HUES6 (cell line): ENCODE data around the gene LORICRIN.

Experiments
- H3K27ac ChIP-seq: 2 replicates; pipeline ENCODE4 v1.7.0; 2013; ENCODE audit warnings: low read depth, mild to moderate bottlenecking, low read length, inconsistent platforms
- H3K27me3 ChIP-seq: 2 replicates; pipeline ENCODE4 v1.6.1; 2013; ENCODE audit warnings: low read length; ENCODE audit not compliant: control insufficient read depth, insufficient read depth
- H3K36me3 ChIP-seq: 2 replicates; pipeline ENCODE4 v1.6.1; 2013; ENCODE audit warnings: low read length; ENCODE audit not compliant: control insufficient read depth, insufficient read depth
- H3K4me1 ChIP-seq: 2 replicates; pipeline ENCODE4 v1.6.1; 2013; ENCODE audit warnings: low read length; ENCODE audit not compliant: control insufficient read depth, insufficient read depth
- H3K4me3 ChIP-seq: 2 replicates; pipeline ENCODE4 v1.5.1; 2013; ENCODE audit warnings: low read depth, low read length
- H3K9ac ChIP-seq: one replicate; pipeline ENCODE4 v1.6.1; 2013; ENCODE audit warnings: mild to moderate bottlenecking, low read length
- H3K9me3 ChIP-seq: 2 replicates; pipeline ENCODE4 v1.6.1; 2013; ENCODE audit warnings: low read depth, low read length; ENCODE audit not compliant: control insufficient read depth, insufficient read depth

The LORICRIN gene

DNA sequence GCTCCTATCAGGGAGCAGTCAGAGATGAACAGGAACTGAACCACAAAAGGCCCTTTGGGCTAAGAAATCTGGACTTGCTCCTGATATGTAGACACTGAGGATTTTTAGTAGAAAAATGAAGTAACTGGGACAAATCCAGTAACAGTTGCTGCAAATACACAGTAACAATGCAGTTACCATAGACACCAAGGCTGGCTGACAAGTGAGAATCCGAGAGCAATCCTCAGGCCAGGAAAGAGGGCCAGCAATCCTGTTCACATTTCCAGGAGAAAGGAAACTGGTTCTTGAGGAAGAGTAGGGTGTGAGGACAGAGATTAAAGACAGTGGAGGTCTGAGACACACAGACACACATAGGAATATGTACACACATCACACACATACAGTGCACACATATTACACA, 9.3 kb upstream of the LORICRIN start:
- Histone ChIP-seq H3K4me1 (no peaks in the 10 kb centered on the region), H3K9ac (no peak overlapping the region), H3K9me3 (no peaks in the 10 kb centered on the region), H3K27me3 (peaks cover 33% of the 10 kb centered on the region), H3K36me3 (no peaks in the 10 kb centered on the region), H3K27ac (no peak overlapping the region), H3K4me3 (no peak overlapping the region)

DNA sequence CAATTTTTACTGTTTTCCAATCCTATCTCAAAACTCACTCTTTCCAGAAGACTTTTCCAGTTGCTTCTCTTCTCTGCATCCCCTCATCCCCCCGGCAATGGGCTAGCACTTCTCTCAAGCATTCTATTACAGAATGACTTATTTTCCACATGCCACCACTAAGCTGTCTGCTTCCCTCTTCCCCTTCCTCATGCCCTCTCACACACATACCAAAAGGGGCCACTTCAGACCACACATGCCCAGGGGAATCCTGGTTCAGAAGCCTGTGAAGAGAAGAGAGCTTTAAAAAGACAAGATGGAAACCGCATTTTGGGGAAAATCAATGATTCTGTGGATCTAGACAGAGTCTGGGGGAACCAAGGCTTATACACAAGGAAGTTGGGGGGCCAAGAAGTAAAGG, 8.4 kb upstream of the LORICRIN start:
- no peak overlapping the region for H3K27ac ChIP-seq

GRCh38 chr1:153251562-153251961, 7.9 kb upstream of the LORICRIN start:
- Histone ChIP-seq H3K27me3 (peaks cover 25% of the 10 kb centered on the region), H3K9ac (no peak overlapping the region), H3K4me1 (no peaks in the 10 kb centered on the region), H3K4me3 (no peak overlapping the region), H3K36me3 (no peaks in the 10 kb centered on the region), H3K27ac (no peak overlapping the region), H3K9me3 (no peaks in the 10 kb centered on the region)

More for the DNA sequence above, 8.4 kb upstream of the LORICRIN start:
- Histone ChIP-seq H3K36me3 (no peaks in the 10 kb centered on the region), H3K9ac (no peak overlapping the region), H3K4me1 (no peaks in the 10 kb centered on the region), H3K27me3 (peaks cover 30% of the 10 kb centered on the region), H3K9me3 (no peaks in the 10 kb centered on the region), H3K4me3 (no peak overlapping the region)

DNA sequence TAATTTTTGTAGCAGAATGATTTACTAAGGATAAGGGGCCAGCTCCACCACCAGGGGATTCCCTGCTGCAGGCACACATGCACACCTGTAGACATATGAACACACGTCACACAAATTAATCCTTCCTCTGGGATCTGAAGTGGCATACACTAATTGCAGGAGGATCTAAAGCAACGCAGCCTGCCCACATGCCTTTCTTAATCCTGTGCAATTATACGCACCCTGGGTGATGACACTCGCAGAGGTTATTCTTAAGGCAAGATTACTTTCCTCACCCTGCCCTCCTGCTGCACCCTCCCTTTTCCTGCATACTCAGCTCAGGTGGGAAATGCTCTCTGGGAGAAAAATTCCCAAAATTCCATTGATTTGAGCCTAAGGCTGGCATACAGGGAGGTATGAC, 7.5 kb upstream of the LORICRIN start:
- H3K27ac ChIP-seq: no peak overlapping the region
- no peak overlapping the region for H3K4me3 ChIP-seq

DNA sequence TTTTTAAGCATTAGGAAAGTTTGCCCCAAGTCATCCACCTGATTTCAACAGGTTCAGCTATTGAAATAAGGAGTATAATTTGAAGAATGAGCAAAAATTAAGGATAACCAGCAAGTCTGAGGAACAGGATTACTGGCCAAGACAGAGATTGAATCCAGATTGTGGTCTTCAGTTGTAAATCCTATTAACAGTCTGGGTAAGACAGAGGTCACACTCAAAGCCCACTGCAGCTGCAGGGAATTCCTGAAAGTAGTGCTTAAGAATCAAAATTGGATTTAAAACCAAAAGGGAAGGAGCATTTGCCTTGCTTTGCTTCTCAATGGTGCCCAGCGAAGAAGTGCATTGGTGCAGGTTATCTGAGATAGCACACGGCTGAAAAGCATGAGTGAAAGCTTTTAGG, 6.4 kb upstream of the LORICRIN start:
- H3K4me1 ChIP-seq: no peaks in the 10 kb centered on the region
- no peak overlapping the region for H3K4me3 ChIP-seq
- H3K27me3 ChIP-seq: peaks cover 21% of the 10 kb centered on the region
- H3K27ac ChIP-seq: no peak overlapping the region
- H3K9ac ChIP-seq: no peak overlapping the region
- H3K9me3 ChIP-seq: no peaks in the 10 kb centered on the region
- no peaks in the 10 kb centered on the region for H3K36me3 ChIP-seq

More for the DNA sequence above, 7.5 kb upstream of the LORICRIN start:
- H3K9ac ChIP-seq: no peak overlapping the region
- no peaks in the 10 kb centered on the region for H3K4me1 ChIP-seq
- no peaks in the 10 kb centered on the region for H3K9me3 ChIP-seq
- H3K36me3 ChIP-seq: no peaks in the 10 kb centered on the region
- peaks cover 23% of the 10 kb centered on the region for H3K27me3 ChIP-seq

- no peak overlapping the region for H3K4me3 ChIP-seq
- peaks cover 24% of the 10 kb centered on the region for H3K27me3 ChIP-seq
- no peaks in the 10 kb centered on the region for H3K36me3 ChIP-seq
- no peaks in the 10 kb centered on the region for H3K9me3 ChIP-seq
- H3K27ac ChIP-seq: no peak overlapping the region
- H3K9ac ChIP-seq: no peak overlapping the region
- H3K4me1 ChIP-seq: no peaks in the 10 kb centered on the region
Observed at GRCh38 chr1:153253693-153254092, 5.8 kb upstream of the LORICRIN start.

- Histone ChIP-seq H3K27me3 (peaks cover 84% of the 10 kb centered on the region), H3K4me1 (0 out of 2 replicates have a peak, but pooled peaks cover 3% of the 10 kb centered on the region), H3K27ac (no peak overlapping the region), H3K4me3 (peak overlapping the region; percentile 66), H3K9ac (no peak overlapping the region), H3K9me3 (no peaks in the 10 kb centered on the region), H3K36me3 (no peaks in the 10 kb centered on the region)
Observed at GRCh38 chr1:153260585-153261280, 1.2 kb downstream of the LORICRIN start.

GRCh38 chr1:153261281-153262069, 2.0 kb downstream of the LORICRIN start:
- Histone ChIP-seq H3K4me1 (0 out of 2 replicates have a peak, but pooled peaks cover 3% of the 10 kb centered on the region), H3K9ac (no peak overlapping the region), H3K27me3 (peaks cover 87% of the 10 kb centered on the region), H3K36me3 (no peaks in the 10 kb centered on the region), H3K9me3 (no peaks in the 10 kb centered on the region), H3K4me3 (peak overlapping the region; percentile 66), H3K27ac (no peak overlapping the region)

GRCh38 chr1:153262070-153262366, 2.5 kb downstream of the LORICRIN start:
- no peak overlapping the region for H3K9ac ChIP-seq
- H3K4me3 ChIP-seq: peak overlapping the region; percentile 66
- no peaks in the 10 kb centered on the region for H3K9me3 ChIP-seq
- H3K4me1 ChIP-seq: 0 out of 2 replicates have a peak, but pooled peaks cover 3% of the 10 kb centered on the region
- no peaks in the 10 kb centered on the region for H3K36me3 ChIP-seq
- peaks cover 91% of the 10 kb centered on the region for H3K27me3 ChIP-seq
- no peak overlapping the region for H3K27ac ChIP-seq

- H3K9ac ChIP-seq: no peak overlapping the region
Observed at GRCh38 chr1:153262462-153263157, 3.1 kb downstream of the LORICRIN start.

GRCh38 chr1:153265457-153265856, 6.0 kb downstream of the LORICRIN start:
- Histone ChIP-seq H3K27ac (no peak overlapping the region), H3K9ac (no peak overlapping the region), H3K4me3 (no peak overlapping the region), H3K9me3 (no peaks in the 10 kb centered on the region), H3K27me3 (peaks cover 63% of the 10 kb centered on the region), H3K4me1 (0 out of 2 replicates have a peak, but pooled peaks cover 3% of the 10 kb centered on the region), H3K36me3 (no peaks in the 10 kb centered on the region)

More at GRCh38 chr1:153262462-153263157, 3.1 kb downstream of the LORICRIN start:
- peaks cover 87% of the 10 kb centered on the region for H3K27me3 ChIP-seq
- 0 out of 2 replicates have a peak, but pooled peaks cover 3% of the 10 kb centered on the region for H3K4me1 ChIP-seq
- H3K9me3 ChIP-seq: no peaks in the 10 kb centered on the region
- H3K27ac ChIP-seq: no peak overlapping the region
- no peaks in the 10 kb centered on the region for H3K36me3 ChIP-seq
- no peak overlapping the region for H3K4me3 ChIP-seq
